Bone marrow (tissue), 2 donors: Measurements from ENCODE around the gene CTBP1.
"Not testable (repeated sequence)": the region's sequence is repeated elsewhere in the genome, so short reads cannot be mapped to it uniquely, and the experiment has no call there.

Source experiments
- DNase-seq, 2 donors: peaks; one replicate each; lab custom pipeline; 2025; lab: John Stamatoyannopoulos, UW

CTBP1 gene

DNA sequence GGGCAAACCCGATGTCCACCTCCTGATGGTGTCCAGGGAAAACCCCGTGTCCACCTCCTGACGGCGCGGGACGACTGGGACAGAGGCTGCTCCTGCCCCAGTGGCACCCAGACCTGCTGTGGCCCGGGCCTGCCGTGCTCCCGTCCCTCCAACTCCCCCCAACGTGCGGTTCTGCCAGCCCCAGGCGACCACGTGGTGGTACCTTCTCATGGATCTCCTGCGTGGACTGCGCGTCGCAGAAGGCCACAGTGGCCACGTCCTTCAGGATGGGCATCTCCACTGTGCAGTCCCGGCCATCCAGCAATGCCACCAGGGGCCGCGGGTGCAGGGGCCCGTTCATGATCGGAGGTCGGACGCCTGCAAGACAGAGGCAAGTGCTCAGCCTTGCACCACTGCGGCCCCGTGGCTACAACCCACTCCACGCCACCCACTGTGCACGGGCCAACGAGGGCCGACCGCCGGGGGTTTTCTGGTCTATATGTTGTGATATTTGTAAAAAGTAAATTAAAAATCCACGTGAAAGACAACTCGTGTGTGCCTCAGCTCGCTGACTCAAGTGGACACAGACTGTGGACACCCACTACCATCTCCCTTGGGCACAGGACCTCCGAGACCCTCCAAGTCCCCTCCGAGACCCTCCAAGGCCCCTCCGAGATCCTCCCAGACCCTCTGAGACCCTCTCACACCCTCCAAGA lies 10.8 kb downstream of the CTBP1 start:
- no peak for DNase-seq

DNA sequence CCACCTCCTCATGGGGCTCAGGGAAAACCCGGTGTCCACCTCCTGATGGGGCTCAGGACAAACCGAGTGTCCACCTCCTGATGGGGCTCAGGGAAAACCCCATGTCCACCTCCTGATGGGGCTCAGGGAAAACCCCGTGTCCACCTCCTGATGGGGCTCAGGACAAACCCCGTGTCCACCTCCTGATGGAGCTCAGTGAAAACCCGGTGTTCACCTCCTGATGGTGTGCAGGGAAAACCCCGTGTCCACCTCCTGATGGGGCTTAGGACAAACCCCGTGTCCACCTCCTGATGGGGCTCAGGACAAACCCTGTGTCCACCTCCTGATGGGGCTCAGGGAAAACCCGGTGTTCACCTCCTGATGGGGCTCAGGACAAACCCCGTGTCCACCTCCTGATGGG lies 11.7 kb downstream of the CTBP1 start:
- DNase-seq: not testable (repeated sequence)

DNA sequence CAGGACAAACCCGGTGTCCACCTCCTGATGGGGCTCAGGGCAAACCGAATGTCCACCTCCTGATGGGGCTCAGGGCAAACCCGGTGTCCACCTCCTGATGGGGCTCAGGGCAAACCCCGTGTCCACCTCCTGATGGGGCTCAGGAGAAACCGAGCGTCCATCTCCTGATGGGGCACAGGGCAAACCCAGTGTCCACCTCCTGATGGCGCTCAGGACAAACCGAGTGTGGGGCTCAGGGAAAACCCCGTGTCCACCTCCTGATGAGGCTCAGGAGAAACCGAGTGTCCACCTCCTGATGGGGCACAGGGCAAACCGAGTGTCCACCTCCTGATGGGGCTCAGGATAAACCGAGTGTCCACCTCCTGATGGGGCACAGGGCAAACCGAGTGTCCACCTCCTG lies 12.1 kb downstream of the CTBP1 start:
- not testable (repeated sequence) for DNase-seq

DNA sequence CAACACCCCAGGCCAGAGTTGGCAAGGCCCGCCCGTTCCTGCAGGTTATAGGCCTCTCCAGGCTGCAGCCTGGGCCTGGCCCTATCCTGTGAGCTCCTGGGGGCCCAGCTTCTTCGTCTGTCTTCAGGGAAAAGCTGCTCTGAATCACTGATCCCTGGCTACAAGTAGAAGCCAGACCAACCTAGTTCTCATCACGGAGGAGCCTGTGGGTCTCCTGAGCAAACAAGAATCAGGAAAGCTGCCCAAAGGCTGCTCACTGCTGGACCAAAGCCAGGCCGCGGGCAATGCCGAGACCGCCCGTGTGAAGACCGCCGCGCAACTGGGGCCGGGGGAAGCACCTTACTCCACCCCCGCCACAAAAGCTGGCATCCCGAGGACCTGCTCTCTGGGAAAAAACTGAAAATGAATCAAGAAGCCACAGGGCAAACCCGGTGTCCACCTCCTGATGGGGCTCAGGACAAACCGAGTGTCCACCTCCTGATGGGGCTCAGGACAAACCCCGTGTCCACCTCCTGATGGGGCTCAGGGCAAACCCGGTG lies 12.8 kb downstream of the CTBP1 start:
- no peak for DNase-seq

DNA sequence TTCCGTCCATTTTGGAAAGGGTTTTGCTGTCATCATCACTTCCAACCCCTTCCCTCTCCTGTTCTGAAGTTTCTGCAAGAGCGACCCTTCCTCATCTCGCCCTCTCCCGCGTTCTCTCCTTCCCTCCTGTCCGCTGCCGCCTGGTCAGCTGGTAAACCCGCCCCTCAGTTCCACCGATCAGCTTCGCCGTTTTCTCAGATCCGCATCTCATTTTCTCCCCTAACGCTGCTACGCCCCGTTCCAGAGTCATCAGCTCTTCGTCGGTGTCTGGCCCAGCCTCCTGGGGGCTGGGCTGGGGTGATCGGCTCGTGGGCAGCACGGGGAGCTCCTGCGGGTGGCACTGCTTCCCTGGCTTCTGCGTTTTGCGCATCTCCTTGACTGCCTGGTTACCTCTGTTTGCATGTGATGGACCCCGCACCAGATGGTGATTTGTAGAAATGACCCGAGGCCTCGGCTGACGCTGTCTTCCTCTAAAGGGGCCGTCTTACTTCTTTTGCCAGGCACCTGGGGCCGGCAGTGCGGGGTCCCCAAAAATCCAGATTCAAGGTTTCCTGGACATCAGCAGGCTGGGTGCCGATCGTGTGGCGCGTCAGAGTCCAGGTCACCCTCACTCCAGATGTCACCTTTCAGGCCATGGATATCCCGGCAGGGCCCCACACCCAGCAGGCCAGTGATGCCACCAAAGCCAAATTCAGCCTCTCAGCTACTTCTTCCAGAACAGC lies 13.4 kb downstream of the CTBP1 start:
- no peak for DNase-seq

DNA sequence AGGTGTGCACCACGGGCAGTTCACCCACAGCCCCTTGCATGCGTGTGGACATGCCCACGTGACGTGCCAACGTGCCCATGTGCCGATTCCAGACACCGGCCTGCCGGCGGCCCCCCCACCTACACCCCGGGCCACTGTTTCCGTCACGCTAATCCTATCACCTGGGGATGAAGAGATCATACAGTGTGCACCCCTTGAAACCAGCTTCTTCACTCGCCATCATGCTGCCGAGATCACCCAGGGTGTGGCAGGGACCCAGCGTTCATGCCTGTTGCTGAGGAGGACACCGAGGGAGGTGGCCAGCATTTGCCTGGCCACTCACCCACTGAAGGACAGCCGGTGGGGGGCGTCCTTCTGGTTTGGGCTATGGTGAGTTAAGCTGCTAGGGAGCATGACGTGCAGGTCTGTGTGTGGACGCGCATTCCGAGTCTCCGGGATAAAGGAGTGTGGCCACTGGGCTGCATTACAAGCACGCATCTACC lies 14.1 kb downstream of the CTBP1 start:
- DNase-seq: no peak

DNA sequence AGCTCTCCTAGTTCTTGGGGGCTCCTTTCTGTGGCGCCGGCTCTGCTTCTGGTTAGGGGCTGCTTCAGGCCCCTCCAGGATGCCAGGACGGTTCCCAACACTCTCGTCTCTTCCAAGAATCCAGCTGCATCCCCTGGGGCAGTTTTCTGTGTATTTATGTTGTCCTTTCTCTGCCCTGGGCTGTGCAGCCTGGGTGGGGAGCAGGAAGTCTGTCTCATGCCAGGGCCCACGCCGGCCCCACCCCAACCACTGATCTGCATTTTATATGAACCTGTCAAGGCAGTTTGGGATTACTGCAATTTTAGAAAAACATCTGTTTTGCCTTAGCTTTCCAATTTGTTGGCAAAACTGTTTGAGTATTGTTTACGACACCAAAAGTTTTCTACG lies 14.6 kb downstream of the CTBP1 start:
- DNase-seq: no peak

DNA sequence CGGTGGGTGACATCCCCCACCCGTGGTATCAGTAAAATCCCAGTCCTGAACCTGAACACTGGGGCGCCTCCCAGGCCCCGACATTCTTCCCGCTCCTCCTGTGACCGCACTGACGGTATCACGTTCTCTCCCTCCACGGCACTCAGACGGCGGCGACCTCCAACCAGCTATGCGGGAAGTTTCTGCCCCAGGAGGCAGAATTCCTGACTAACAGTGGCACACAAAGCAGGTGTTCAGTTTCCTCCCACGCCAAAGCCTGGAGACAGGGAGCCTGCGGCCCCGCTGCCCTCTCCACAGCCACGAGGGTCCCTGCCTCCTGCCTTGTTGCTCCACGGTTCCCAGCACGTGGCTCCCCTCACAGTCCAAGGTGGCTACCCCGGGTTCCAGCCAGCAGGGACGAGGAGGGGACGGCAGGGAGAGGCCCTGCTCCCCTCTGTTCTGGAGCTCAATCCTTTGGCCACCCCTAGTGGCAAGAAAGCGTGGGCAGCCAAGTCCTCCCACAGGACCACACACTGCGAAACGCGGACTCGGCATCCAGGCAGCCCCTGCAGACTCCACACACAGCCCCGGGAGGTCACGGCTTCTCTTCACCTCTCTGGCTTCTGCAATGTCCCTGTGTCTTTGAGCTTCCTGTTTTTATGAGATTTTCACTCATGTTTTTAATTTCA lies 15.2 kb downstream of the CTBP1 start:
- DNase-seq: no peak

DNA sequence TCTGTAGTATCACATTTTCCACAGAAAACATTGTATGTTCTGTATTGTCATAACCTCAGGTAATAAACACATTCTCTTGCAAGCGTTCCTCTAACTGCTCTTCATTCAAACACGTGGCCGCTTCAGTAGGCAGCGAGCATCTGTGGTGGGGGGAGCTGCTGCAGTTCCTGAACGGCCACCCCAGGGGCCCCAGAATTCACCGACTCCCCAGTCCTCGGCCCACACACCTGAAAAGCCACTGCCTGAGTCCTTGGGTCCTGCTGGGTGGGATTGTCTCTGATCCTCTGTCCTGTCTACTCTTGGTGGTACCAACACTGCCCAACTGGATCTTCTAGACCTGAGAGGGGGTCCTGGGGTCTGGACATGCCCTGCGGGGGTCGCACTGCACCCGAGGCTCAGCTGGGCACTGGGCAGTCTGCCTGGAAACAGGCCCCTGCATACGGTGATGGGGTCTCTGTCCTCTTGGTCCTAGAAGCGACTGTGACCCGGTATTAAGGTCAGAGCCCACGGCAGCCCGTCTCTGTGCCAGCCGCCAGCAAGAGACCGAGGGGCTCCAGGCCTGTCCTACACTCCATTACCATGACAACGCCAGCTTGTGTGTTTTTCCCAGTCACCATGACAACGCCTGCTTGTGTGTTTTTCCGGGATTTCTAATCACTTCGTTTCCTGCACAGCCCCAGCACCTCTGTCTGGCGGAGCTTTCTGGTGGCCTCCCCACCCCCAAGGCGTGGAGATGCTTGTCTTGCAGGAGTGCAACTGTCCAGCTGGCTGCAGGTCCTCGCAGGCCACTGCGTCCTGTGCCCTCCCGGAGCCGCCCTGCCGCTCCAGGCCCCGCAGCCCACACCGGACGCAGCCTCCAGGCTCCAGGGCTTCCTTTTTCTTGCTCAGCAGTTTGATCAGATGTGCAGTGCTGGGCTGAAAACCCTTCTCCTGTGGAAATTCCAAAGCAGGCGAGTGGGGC lies 16.0 kb downstream of the CTBP1 start:
- DNase-seq: no peak

DNA sequence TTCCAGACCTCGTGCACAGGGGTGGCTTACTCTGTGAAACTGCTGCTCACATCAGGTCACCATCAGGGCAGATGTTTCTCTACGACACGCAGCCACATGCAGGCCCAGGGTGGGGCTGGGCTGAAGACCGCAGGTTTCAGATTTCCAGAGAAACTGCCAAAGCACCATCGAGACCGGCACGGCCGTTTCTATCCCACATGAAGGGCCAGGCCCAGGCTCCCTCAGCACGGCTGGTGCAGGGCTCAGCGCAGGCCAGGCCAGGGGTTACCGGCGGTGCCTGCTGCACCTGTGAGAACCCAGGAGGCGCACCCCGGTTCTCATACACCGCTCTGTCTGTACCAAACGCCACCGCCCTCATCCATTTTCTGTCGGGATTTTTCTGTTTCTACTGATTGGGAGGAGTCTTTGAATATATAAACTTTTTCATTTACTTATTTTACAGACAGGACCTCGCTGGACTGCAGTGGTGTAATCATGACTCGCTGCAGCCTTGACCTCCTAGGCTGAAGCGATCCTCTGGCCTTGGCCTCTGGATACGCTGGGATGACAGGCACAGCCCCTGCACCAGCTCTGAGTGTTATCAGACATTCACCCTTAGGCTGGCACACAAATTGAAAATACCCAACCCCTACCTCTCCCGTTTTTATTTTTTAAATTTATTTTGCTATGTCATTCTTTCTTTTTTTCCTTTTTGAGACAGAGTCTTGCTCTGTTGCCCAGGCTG lies 17.1 kb downstream of the CTBP1 start:
- DNase-seq: no peak

DNA sequence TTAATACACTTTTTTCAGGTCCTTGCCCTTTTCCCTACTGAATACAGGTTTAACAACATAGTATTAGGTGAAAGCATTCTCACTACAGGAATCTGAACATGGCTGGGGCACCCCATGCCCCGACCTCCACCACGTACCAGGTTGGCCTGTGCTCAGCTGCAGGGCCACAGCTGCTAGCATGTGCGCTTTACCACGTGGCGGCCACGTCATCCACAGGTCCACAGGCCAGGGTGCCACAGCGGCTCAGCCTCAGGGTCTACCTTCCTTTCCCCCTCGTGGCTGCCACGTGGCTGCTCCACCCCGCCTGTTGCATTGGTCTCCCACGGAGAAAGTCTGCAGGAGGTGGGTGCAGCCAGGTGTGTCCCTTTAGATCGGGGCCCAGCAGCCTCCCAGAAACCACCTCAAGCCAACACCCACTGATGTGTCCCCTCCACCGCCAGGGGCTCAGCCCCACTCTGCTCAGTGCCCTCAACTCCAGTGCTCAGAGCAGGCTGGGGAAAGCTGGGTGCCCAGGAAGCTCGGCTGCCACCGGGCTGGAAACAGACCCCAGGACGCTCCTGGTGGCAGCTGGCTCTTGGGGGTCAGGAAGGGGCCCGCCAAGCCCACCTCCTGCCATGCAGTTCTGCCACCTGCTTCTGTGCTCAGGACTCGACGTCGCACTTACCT lies 17.8 kb downstream of the CTBP1 start:
- DNase-seq: no peak

DNA sequence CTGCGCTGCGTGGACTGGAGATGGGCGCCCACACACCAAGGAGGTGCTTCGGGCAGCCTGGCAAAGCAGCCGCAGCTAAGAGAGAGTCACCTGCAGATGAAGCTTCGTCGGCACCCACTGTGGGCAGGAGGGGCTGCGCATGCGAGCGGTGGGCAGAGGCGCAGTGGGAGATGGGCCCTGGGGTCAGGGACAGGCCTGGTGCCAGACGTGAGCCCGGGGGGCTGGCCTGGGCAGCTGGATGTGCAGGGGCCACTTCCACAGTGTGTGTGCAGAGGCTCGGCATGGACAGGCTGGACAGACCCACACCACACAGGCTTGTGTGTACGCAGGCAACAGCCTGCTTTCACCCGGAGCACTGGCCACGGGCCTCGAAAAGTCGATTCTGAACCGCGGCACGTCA lies 18.6 kb downstream of the CTBP1 start:
- DNase-seq: no peak

DNA sequence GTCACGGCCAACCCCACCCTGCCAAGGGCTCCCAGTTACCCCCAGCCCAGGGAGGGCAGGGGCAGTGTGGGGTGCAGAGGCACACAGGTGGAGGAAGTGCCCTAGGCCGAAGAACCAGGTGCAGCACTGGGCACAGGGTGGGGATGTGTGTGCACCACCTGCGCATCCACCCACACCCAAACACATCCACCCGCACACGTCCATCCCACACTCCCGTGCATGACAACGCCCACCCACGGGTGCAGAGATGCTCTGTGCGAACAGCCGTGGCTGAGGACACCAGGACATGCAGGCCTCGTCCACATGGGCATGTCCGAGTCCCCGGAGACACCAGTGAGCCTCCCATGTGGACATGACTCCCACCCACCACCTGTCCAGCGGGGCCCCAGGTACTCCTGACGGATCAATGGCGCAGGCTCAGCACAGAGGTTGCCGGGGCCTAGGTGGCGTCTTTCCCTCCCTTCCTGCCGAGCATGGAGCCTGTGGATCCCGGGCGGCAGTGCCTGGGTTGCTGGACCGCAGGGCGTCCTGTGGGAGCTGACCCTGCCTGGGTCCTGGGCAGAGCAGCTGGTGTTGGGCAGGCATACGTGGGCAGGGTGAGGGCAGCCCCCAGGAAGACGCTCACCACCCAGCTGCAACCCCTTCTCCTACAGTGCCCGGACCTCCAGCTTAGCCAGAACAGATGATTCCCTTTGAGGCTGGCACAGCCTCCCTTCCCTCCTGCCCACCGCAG lies 19.6 kb downstream of the CTBP1 start:
- DNase-seq: no peak

DNA sequence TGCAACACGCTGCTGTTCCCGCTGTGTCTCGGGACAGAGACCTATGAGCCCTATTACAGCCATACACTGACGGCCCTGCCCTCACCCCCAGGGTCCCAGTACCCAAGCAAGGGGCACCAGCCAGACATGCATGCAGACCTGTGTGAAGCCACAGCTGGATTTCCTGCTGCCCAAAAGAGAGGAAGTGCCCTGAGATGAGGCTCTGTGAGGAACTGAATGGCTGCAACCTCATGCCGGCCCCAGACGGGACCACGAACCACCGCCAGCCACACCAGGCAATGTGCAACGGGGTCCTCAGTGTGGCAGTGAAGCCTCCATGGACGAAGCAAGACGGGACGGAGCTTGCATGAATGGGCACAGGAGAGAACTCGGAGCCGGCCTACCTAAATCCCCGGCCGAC lies 21.1 kb downstream of the CTBP1 start:
- DNase-seq: no peak

DNA sequence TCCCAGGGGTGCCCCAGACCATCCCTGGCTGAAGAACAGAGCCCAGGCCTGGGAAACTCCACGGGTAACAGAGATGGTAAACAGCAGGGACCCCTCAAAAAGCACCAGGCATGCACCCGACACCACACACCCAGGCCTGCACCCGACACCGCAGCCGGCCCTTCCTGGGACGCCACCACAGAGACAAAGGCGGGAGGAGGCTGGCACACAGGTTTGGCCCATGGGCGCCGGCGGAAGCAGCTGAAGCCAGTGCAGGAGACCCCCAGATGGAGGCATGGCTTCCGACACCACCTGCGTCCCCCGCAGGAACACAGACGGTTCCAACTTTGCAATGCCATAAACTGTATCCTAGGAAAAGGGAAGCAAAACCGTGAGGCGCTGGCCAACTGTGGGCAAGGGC lies 22.3 kb downstream of the CTBP1 start:
- no peak for DNase-seq

DNA sequence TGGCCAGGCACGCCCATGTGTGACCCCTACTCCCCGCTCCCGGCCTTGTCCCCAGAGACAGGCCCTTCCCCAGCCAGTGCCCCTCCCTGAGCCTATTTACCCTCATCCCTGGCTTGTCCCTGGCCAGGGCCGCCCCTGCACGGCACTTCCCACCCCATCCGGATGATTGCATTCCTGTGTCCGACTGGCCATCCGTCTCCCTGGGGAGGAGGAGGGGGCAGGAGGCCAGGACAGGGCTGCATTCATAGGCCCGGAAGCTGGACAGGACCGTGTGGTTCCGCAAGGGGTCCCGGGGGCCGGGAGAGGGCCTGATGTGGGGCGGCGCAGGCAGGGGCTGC lies 22.8 kb downstream of the CTBP1 start:
- DNase-seq: no peak

DNA sequence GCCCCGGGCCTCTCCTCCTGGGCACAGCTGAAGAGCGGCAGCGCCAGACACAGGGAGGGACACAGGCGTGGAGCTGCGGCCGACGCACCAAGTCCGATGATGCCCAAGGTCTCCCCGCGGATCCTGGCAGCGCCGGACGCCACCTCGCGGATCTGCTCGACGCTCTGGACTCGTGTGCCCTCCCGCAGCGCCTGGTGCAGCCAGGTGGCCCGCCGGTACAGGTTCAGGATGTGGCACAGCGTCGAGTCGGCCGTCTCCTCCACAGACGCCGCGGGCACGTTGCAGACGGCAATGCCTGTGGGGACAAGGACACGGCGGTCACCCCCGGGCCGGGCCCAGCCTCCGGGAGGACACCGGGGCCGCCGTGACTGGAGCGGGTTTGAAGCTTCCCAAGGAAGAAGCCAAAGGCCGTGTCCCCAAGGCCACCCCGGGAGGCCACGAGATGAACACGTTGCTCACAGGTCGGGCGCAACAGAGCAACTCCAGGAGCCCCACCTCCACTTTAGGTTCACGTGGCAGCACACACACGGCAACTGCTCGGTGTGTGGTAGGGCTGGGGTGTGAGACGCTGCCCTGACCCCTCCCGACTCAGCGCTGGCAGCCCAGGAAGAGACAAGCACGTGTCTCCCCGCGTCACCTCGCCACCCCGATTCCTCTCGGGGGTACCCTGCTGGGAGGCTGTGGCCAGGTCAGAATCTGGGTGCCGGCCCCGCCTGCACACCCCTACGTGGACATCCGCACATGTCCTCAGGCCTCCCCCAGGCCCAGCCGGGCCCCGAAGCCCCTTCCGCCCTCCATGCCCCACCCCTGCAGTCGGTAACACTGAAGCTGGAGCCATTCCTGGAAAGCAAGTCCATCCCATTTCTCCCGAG lies 23.4 kb downstream of the CTBP1 start:
- no peak for DNase-seq

DNA sequence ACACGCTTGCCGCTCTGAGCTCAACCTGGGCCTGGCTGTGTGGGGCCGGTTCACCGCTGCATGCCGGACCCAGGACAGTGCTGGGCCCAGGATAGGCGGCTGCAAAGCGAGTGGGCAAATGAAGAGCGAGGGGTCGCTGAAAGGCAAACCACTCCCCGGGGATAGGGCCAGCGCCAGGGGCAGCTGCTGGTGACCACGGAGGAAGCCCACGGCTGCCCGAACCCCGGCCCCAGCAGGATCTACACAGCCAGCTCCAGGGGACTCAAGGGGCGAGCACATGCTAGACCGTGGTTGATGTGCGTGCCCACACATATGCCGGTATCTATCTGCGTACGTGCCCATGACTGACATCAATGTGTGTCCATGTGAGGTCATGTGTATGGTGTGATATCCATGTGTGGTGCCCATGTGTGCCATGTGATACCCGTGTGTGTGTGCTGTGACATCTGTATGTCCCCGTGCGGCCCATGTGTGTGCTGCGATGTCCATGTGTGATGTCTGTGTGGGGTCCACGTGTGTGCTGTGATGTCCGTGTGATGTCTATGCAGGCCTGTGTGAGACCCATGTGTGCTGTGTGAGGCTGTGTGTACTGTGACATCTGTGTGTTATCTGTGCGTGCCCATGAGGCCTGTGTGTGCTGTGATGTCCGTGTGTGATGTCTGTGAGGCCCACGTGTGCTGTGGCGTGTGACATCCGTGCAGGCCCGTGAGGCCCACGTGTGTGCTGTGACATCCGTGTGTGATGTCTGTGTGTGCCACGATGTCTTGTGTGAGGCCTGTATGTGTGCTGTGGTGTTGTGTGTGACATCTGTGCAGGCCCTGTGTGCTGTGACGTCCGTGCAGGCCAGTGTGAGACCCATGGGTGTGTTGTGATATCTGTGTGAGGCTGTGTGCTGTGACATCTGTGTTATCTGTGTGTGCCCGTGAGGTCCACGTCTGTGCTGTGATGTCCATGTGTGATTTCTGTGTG lies 24.8 kb downstream of the CTBP1 start:
- no peak for DNase-seq
